HTR-8/SVneo (cell line): Measurements from ENCODE around the gene QSOX1.

Experiments
- DNase-seq: peaks from one replicate; pipeline ENCODE4 v3.0.0; 2011; ENCODE audit warnings: low spot score, mixed read lengths; ENCODE audit not compliant: insufficient read length
- FAIRE-seq: peaks from 2 replicates; lab custom pipeline; 2011; peaks lifted over from hg19 to GRCh38; lab: Jason Lieb, UNC

Gene QSOX1

DNA sequence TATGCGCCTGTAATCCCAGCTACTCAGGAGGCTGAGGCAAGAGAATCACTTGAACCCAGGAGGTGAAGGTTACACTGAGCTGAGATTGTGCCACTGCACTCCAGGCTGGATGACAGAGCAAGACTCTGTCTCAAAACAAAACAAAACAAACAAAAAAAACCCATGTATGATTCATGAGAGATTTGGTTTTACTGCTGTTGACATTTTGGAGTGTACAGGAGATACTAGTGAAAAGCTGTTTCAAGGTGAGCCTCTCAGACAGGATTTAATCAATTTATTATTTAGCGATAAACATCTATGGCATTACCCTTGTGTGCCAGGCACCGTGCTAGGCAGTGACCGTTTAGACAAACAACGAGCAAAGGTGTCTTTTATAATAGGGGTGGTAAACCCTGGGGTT is 91.9 kb downstream of the QSOX1 start:
- no peak for FAIRE-seq
- DNase-seq: no peak

GRCh38 chr1:180247061-180247460 is 92.4 kb downstream of the QSOX1 start:
- no peak for FAIRE-seq

GRCh38 chr1:180247580-180247979 is 92.9 kb downstream of the QSOX1 start:
- FAIRE-seq: no peak
- no peak for DNase-seq

More at GRCh38 chr1:180247061-180247460, 92.4 kb downstream of the QSOX1 start:
- DNase-seq: no peak

DNA sequence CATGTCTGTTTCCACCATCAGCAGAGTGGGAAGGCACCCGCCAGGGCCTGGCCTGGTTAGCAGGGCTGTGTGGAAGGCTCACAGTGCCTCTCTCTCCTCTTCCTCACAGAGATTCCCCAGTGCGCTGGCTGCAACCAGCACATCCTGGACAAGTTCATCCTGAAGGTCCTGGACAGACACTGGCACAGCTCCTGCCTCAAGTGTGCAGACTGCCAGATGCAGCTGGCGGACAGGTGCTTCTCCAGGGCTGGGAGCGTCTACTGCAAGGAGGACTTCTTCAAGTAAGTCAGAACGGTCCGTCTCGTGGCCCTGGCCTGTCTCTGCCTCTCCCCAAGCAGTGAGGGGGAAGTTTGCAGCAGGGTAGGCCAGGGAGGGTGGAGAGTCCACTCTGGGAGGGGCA is 93.5 kb downstream of the QSOX1 start:
- no peak for DNase-seq
- FAIRE-seq: no peak

- FAIRE-seq (no peak), DNase-seq (no peak)
Observed at GRCh38 chr1:180248731-180249681, 94.3 kb downstream of the QSOX1 start.

DNA sequence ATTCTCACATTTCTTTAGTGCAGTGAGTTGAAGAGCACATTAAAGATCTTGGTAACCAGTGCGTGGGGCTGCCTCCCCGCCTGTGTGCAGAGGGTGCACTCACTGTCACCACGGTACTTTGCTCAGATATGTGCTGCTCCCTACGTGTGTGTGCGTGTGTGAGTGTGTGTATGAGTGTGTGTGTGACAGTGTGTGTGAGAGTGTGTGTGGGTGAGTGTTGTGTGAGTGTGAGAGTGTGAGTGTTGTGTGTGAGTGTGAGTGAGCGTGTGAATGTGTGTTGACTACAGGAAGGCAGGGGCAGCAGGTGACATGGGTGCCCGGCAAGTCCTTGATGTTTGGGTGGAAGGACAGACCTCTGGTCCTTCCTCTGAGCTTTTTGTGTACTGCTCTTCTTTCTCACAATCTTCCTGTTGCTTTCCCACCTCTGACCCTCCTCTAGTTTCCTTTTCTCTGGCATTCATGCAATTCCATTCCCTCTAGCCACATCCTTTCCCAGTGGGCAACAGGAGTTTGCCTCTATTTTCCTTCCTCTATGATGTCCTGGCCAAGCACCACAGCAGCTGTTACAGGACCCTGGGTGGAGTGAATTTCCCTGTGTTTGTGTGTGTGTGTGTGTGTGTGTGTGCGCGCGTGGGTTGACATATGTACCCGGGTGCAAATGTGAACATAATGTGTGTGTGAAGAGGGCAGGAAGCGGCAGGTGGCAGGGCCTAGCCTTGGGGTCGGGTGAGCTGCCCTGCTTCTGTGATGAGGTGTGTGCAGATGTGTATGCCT is 95.2 kb downstream of the QSOX1 start:
- DNase-seq (no peak), FAIRE-seq (peak; percentile 91)

DNA sequence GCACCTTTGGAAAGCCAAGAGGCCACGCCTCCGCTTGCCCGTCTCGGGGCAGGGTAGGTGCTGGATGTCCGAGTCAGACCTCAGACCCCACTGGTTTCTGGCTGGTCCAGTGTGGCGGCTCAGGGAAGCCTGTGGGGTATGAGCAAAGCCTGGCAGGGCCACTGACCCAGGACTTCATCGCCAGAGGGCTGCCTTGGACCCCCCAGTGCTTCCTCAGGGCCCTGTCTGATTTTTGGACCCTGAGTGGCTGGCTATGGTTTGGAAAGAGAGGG is 95.8 kb downstream of the QSOX1 start:
- FAIRE-seq (no peak), DNase-seq (no peak)

DNA sequence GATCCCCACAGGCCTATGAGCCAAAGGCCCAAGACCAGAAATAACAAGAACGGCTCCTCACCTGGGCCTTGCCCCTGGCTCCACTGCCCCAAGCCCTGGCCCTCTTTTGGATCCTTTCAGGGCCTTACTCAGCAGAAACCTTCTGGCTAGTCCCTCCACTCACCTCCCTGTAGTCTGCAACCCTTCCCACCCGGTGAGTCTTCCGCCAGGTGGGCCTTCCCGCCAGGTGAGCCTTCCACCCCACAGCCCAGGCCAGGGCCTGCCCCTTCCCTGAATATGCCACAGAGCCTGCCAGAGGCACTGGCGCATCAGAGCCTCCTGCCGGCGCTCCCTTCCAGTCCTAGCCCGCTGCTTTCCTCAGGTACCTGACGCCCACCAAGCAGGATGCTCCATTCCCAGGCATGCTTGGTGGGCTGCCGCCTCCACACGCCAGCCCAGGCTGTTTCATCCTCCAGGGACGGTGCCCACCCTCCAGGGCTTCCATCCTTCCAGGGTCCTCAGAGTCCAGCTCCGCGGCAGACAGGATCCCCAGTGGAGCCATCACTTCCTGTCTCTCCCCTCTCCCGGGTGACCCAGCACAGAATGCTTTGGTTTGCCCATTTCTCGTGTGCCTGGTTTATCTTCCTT is 96.3 kb downstream of the QSOX1 start:
- no peak for DNase-seq
- no peak for FAIRE-seq

DNA sequence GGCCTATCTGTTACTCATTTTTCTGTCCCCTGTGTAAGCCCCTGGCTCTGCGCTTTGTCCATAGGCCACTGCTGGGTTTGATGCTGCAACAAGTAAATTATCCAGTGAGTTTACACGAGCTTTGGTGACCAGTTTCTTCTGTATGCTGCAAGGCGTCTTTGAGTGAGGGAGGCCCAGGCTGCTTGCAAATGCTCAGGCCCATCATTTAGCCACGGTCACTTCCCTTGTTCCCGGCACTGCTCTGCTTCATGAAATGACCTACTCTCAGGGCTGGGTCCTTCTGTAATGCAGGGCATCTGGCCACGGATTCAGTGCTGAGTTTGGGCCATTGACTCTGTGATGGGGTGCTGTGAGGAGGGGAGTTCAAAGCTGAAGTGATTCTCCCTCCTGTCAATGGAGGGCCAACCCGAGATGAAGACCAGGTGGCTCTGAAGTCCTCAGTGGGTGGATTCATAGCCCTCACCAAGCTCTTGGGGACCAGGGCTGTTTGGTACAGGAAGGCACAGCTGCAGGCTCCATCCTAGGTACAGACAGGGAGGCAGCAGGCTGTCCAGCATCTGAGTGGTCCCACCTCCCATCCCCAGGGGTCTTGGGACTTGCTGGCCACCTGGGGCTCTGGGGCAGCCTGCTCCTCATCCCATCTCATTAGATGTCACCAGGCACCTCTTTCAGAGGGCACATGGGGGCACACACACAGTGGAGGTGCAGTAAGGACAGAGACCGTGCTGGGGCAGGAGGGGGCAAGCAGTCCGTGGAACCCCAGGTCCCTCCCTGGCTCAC is 97.0 kb downstream of the QSOX1 start:
- no peak for DNase-seq
- no peak for FAIRE-seq

- FAIRE-seq: no peak
Observed at GRCh38 chr1:180252638-180253536, 98.2 kb downstream of the QSOX1 start.

More at GRCh38 chr1:180252638-180253536, 98.2 kb downstream of the QSOX1 start:
- peak; percentile 61 for DNase-seq
